Measurements from ENCODE around the gene ANKRD40.

DNA sequence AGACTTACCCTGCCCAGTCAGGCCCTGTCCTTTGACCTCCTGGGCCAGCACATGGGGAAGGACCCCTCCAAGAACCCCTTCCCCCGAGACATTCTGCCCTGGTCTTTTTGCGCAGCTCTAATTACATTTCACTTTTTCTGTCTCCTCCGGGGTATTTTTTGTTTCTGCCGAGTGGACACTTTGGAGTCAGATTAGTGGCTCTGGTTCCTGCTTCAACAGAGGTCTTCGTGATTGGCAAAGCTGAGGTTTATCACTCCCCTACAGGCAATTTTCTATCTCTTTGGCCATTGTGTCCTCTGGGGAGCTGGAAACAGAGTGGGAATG is 23.5 kb downstream of the ANKRD40 start:
- TF ChIP-seq CTCF (IDR thresholded peaks at IDR 0.05; ENCODE audit: low read depth, low read length, poor library complexity, severe bottlenecking) (no peak), EZH2phosphoT487 (IDR thresholded peaks at IDR 0.05; ENCODE audit: borderline replicate concordance, low read length) (no peak)

All from DOHH2 (cell line).